Smooth muscle cell (in vitro differentiated cells): ENCODE measurements around the gene TOX2. TPM values are rescaled to one million over a fixed set of nuclear protein-coding genes. Genes with fewer than 3 reads are reported as not detected.

ENCODE experiments used
- DNase-seq: peaks from one replicate; lab custom pipeline; 2025; ENCODE audit not compliant: unreplicated experiment; lab: John Stamatoyannopoulos, UW
- H2AFZ ChIP-seq: fragments of 200-600 bp; sonication (generic); 2 replicates; pipeline ENCODE4 v1.6.0; 2016; ENCODE audit warnings: antibody characterized with exemption, low read depth, mild to moderate bottlenecking
- H3F3A ChIP-seq: fragments of 200-600 bp; sonication (generic); 2 replicates; pipeline ENCODE4 v1.6.0; 2017; ENCODE audit warnings: antibody characterized with exemption, low read depth
- H3K27ac ChIP-seq: fragments of 200-600 bp; sonication (generic); 2 replicates; pipeline ENCODE4 v1.5.1; 2016; ENCODE audit warnings: low read depth, mild to moderate bottlenecking
- H3K27me3 ChIP-seq: fragments of 200-600 bp; sonication (generic); 2 replicates; pipeline ENCODE4 v1.6.1; 2016; ENCODE audit warnings: low read depth, mild to moderate bottlenecking
- H3K36me3 ChIP-seq: fragments of 200-600 bp; sonication (generic); 2 replicates; pipeline ENCODE4 v1.5.1; 2016; ENCODE audit warnings: low read depth
- H3K4me1 ChIP-seq: fragments of 200-600 bp; sonication (generic); 2 replicates; pipeline ENCODE4 v1.5.1; 2016; ENCODE audit warnings: low read depth
- H3K4me2 ChIP-seq: fragments of 200-600 bp; sonication (generic); 2 replicates; pipeline ENCODE4 v1.6.0; 2016; ENCODE audit warnings: mild to moderate bottlenecking
- H3K4me3 ChIP-seq: fragments of 200-600 bp; sonication (generic); 2 replicates; pipeline ENCODE4 v1.5.1; 2016; ENCODE audit warnings: mild to moderate bottlenecking
- H3K79me2 ChIP-seq: fragments of 200-600 bp; sonication (generic); 2 replicates; pipeline ENCODE4 v1.6.0; 2016; ENCODE audit warnings: low read depth, mild to moderate bottlenecking
- H3K9ac ChIP-seq: fragments of 200-600 bp; sonication (generic); 2 replicates; pipeline ENCODE4 v1.6.0; 2016; ENCODE audit warnings: low read depth
- H3K9me3 ChIP-seq: fragments of 200-600 bp; sonication (generic); replicated peaks from 2 replicates; pipeline ENCODE4 v1.5.1; 2016; ENCODE audit warnings: low read depth
- H4K20me1 ChIP-seq: fragments of 200-600 bp; sonication (generic); 2 replicates; pipeline ENCODE4 v1.6.0; 2016; ENCODE audit warnings: low read depth
- WGBS: methylation state at CpG from one replicate; pipeline ENCODE4 v1.1.7; 2016; ENCODE audit warnings: low lambda C conversion rate; 5-methylcytosine and 5-hydroxymethylcytosine counted together
- polyA plus RNA-seq: library from polyadenylated mRNA; unstranded; fragments of >200 nt; fragmentation: Nextera tagmentation; extraction: Ambion mirVana; gene quantifications from 2 replicates; pipeline ENCODE4 v1.2.1, GENCODE V29; 2016
- total RNA-seq: library from RNA; depleted of rRNA; stranded (reverse); fragments of >200 nt; gene quantifications from 2 replicates; pipeline ENCODE4 v1.2.3, GENCODE V29; 2014
- TF ChIP-seq, protein P1 (sequence below): fragments of 200-600 bp; sonication (generic); IDR thresholded peaks from 2 replicates; pipeline ENCODE4 v1.5.1; 2017; ENCODE audit warnings: borderline replicate concordance, mild to moderate bottlenecking, antibody characterized with exemption; ENCODE audit not compliant: insufficient read depth, poor library complexity, severe bottlenecking

The TOX2 gene
- total and polyA plus RNA-seq, 2 experiments from 2014 or later = 1.1 to 3.8 TPM

DNA sequence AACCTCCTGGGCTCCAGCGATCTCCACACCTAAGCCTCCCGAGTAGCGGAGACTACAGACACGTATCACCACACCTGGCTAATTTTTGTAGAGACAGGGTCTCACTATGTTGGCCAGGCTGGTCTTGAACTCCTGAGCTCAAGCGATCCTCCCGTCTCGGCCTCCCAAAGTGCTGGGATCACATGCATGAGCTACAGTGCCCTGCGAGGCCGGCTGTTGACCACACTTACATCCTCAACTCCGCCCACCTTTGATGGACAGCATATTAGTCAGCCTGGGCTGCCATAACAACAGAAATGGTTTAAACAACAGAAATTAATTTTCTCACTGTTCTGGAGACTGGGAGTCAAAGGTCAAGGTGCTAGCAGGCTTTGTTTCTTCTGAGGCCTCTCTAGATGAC is 164.6 kb downstream of the TOX2 start:
- Histone ChIP-seq H3K4me2 (no peak overlapping the region), H3F3A (no peaks in the 10 kb centered on the region), H4K20me1 (no peaks in the 10 kb centered on the region), H3K4me1 (no peaks in the 10 kb centered on the region), H2AFZ (no peak overlapping the region), H3K9ac (no peak overlapping the region), H3K79me2 (no peaks in the 10 kb centered on the region), H3K9me3 (no peaks in the 10 kb centered on the region), H3K27me3 (no peaks in the 10 kb centered on the region), H3K27ac (no peak overlapping the region), H3K36me3 (no peaks in the 10 kb centered on the region), H3K4me3 (no peak overlapping the region)
- TF ChIP-seq, protein P1, sequence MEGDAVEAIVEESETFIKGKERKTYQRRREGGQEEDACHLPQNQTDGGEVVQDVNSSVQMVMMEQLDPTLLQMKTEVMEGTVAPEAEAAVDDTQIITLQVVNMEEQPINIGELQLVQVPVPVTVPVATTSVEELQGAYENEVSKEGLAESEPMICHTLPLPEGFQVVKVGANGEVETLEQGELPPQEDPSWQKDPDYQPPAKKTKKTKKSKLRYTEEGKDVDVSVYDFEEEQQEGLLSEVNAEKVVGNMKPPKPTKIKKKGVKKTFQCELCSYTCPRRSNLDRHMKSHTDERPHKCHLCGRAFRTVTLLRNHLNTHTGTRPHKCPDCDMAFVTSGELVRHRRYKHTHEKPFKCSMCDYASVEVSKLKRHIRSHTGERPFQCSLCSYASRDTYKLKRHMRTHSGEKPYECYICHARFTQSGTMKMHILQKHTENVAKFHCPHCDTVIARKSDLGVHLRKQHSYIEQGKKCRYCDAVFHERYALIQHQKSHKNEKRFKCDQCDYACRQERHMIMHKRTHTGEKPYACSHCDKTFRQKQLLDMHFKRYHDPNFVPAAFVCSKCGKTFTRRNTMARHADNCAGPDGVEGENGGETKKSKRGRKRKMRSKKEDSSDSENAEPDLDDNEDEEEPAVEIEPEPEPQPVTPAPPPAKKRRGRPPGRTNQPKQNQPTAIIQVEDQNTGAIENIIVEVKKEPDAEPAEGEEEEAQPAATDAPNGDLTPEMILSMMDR = no peak
- DNase-seq = no peak
- WGBS = 96% methylated on average over 10 of the region's 10 CpGs

DNA sequence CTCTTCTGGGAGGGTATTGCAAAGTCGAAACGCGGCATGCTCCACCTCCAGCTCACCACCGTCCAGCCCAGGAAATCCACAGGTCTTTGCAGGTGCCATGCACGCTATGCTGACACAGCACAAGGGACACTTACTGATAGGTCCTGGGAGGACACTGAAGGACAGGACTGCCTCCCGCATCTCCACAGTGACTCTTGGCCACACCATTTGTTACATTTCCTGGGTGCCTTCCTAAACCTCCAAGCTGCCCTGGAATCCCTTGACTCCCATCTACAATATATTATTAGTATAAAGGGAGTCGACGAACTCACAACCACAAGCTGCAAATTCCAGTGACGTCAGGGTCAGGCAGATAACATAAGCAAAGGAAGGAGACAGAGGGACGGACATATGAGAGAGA is 165.4 kb downstream of the TOX2 start:
- H3K36me3 ChIP-seq = no peaks in the 10 kb centered on the region
- WGBS = 90% methylated on average over 10 of the region's 10 CpGs
- no peak overlapping the region for H3K4me3 ChIP-seq
- no peak overlapping the region for H2AFZ ChIP-seq
- no peak overlapping the region for H3K27ac ChIP-seq
- DNase-seq = no peak
- no peaks in the 10 kb centered on the region for H3K79me2 ChIP-seq
- H3K4me2 ChIP-seq = no peak overlapping the region
- no peaks in the 10 kb centered on the region for H3K27me3 ChIP-seq
- TF ChIP-seq, protein P1 = no peak
- no peaks in the 10 kb centered on the region for H3K9me3 ChIP-seq
- H3K4me1 ChIP-seq = no peaks in the 10 kb centered on the region
- H4K20me1 ChIP-seq = no peaks in the 10 kb centered on the region
- no peaks in the 10 kb centered on the region for H3F3A ChIP-seq
- no peak overlapping the region for H3K9ac ChIP-seq

DNA sequence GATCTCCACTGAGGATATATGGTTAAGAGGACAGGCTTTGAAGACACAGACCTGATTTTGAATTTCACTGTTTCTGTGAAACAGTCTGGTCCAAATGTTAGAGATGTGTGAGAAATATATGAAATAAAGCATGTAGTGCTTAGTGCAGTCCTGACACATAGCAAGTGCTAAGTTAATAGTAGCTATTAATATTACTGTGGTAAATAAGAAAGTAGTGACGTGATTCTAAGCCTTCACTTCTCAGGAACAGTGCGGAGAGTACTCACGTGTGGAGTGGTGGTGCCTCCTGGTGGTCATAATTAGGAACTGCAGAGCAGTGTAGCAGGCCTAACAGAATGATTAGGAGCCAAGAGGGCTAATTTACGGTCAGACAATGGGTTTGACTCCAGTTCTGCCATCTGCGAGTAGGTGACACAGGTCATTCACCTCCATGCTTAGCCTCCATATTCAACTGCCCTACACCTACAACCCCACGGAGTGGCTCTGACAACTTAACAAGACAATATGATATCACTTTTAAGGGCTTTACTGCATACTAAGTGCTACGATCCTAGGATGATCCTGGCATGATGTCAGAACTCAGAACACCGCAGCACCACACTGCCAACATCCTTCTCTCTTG is 166.1 kb downstream of the TOX2 start:
- no peak overlapping the region for H3K27ac ChIP-seq
- 32% methylated on average over 8 of the region's 8 CpGs for WGBS
- no peak overlapping the region for H3K4me3 ChIP-seq
- H3F3A ChIP-seq = no peaks in the 10 kb centered on the region
- no peaks in the 10 kb centered on the region for H3K79me2 ChIP-seq
- no peak overlapping the region for H3K9ac ChIP-seq
- peak; percentile 15 for DNase-seq
- H3K4me2 ChIP-seq = no peak overlapping the region
- TF ChIP-seq, protein P1 = peak; percentile 99
- H4K20me1 ChIP-seq = no peaks in the 10 kb centered on the region
- H3K27me3 ChIP-seq = no peaks in the 10 kb centered on the region
- no peaks in the 10 kb centered on the region for H3K9me3 ChIP-seq
- H3K36me3 ChIP-seq = no peaks in the 10 kb centered on the region
- no peaks in the 10 kb centered on the region for H3K4me1 ChIP-seq
- H2AFZ ChIP-seq = no peak overlapping the region

DNA sequence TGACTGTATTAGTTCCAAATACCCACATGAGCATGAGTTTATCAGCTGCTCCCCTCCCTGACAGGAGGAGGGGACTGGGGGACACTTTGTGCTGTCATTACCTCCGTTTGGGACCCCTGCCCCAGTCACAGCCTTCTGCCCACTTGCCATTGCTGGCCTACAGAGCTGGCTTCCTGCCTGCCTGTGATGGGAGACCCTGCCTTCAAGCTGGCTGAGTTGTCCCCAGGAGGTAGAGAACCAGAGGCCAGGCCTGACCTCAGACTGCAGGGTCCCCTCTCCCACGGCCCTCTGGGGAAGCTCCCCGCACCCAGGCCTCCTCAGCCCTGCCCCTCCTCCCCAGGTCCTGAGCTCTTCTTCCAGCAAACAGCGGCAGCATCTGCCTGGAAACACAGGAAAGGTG is 166.8 kb downstream of the TOX2 start:
- Histone ChIP-seq H4K20me1 (no peaks in the 10 kb centered on the region), H3K4me3 (no peak overlapping the region), H2AFZ (no peak overlapping the region), H3K36me3 (no peaks in the 10 kb centered on the region), H3K27ac (no peak overlapping the region), H3F3A (no peaks in the 10 kb centered on the region), H3K4me2 (no peak overlapping the region), H3K79me2 (no peaks in the 10 kb centered on the region), H3K4me1 (no peaks in the 10 kb centered on the region), H3K27me3 (no peaks in the 10 kb centered on the region), H3K9me3 (no peaks in the 10 kb centered on the region), H3K9ac (no peak overlapping the region)
- DNase-seq = no peak
- TF ChIP-seq, protein P1 = no peak
- WGBS = 77% methylated on average over 4 of the region's 4 CpGs
